ENCODE measurements around the gene CERS5.

Gene CERS5

GRCh38 chr12:50109319-50109718 lies 57.9 kb downstream of the CERS5 start:
- no peak for DNase-seq
- TF ChIP-seq GATA1 (IDR thresholded peaks at IDR 0.05; ENCODE audit: low read depth, low read length): no peak
- TF ChIP-seq POLR2A (IDR thresholded peaks at IDR 0.05; ENCODE audit: low read length): no peak

DNA sequence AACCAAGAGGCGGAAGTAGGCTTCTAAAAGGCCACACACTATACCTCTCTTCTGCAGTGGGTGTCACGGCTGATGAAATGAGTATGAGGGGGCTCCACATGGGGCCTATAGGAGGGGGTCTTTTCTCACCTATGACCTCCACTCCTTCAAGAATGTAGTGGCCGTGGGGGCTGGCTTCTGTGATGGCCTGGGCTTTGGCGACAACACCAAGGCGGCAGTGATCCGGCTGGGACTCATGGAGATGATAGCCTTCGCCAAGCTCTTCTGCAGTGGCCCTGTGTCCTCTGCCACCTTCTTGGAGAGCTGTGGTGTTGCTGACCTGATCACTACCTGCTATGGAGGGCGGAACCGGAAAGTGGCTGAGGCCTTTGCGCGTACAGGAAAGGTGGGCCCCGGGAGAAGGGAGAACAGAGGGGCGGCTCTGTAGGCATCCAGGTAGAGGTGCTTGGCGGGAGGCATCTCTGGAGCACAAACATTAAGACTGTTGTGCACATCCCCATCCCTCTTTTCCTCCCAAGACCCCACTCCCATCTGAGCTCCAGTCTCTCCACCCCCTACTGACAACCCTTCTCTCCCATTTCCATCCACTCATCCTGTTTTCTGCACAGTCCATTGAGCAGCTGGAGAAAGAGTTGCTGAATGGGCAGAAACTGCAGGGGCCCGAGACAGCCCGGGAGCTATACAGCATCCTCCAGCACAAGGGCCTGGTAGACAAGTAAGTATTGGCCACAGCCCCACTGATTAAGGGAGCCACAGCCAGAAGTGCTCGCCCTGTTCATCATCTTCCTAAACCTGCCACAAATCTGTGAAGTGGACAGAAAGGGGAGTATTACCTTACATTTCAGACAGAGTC lies 59.5 kb downstream of the CERS5 start:
- no peak for DNase-seq
- TF ChIP-seq POLR2A (IDR thresholded peaks at IDR 0.05; ENCODE audit: low read length) (no peak), GATA1 (IDR thresholded peaks at IDR 0.05; ENCODE audit: low read depth, low read length) (no peak)

DNA sequence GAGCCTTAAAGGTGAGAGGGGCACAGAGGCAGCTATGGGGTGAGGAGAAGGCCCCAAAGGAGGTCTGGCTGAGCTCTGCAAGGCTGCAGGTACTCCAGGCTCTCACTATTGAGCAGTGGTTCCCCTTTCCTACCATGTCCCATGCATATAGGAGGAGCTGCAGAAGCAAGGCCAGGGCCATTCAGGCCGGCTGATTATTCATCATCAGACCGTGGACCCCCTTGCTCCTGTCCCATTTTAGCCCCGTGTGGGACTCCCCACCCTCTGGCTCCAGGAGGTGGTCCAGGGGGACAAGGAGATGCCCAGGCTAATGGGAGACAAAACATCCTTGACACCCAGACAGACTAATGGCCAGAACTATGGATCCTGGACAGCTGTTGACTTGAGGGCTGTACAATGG lies 60.3 kb downstream of the CERS5 start:
- TF ChIP-seq GATA1 (IDR thresholded peaks at IDR 0.05; ENCODE audit: low read depth, low read length) (no peak), POLR2A (IDR thresholded peaks at IDR 0.05; ENCODE audit: low read length) (no peak)
- no peak for DNase-seq

DNA sequence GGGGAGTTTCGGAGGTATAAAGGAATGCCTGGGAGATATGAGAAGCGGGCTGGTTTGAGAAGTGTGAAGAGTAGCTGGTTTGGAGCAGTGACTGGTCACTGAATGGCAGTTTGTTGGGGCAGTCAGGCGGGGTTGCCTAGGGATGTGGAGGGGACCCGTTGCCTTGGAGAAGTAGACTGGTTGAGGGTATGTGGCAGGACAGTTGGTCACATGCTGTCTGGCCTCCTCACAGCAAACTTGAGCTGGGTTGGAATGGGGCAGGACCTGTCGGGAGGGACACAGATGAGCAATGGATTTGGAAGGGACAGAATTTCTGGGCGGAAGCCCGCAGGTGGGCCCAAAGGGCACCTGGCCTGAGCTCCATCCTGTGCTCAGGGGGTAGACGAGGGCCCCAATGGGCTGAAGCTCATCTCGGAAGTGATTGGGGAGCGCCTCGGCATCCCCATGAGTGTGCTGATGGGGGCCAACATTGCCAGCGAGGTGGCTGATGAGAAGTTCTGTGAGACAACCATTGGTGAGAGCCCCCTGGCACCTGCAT lies 61.2 kb downstream of the CERS5 start:
- TF ChIP-seq POLR2A (IDR thresholded peaks at IDR 0.05; ENCODE audit: low read length): no peak
- no peak for TF ChIP-seq GATA1 (IDR thresholded peaks at IDR 0.05; ENCODE audit: low read depth, low read length)
- DNase-seq: no peak

DNA sequence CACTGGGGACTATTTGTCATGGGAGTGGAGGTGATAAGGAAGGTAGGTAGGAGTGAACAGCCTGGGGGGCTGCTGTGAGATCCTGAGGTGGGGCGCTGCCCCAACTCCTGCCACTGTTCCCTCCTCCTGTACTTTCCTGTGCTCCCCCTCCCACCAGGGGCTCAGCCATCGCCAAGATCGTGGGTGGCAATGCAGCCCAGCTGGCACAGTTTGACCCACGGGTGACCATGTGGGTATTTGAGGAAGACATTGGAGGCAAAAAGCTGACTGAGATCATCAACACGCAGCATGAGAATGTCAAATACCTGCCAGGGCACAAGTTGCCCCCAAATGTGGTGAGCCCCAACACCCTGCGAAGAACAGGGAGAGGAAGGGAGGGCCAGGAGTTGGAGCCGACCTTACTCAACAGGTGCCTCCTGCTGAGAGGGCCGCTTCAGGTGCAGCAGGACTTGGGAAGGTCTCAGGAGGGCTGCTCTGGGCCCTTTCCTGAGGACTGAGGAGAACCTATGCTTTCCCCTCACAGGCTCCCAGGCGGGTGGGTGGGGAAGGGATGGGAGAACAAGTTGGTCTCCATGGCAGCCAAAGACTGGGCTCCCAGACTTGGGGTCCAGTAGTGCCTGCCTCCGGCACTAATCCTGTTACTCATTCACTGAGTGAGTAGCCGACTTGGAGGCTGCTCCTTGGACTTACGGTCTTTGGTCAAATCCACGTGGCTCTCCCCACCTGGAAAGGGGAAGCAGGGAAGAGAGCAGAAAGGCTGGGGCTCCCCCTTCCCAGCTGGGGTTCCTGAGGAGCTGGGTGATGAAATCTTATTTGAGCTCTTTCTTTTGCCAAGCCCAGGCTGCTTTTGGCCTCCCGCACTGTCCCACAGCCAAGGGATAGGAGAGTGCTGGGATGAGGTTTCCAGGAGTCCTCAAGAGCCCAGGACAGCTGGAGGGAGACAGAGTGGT lies 62.5 kb downstream of the CERS5 start:
- no peak for DNase-seq
- TF ChIP-seq POLR2A (IDR thresholded peaks at IDR 0.05; ENCODE audit: low read length): no peak
- no peak for TF ChIP-seq GATA1 (IDR thresholded peaks at IDR 0.05; ENCODE audit: low read depth, low read length)

DNA sequence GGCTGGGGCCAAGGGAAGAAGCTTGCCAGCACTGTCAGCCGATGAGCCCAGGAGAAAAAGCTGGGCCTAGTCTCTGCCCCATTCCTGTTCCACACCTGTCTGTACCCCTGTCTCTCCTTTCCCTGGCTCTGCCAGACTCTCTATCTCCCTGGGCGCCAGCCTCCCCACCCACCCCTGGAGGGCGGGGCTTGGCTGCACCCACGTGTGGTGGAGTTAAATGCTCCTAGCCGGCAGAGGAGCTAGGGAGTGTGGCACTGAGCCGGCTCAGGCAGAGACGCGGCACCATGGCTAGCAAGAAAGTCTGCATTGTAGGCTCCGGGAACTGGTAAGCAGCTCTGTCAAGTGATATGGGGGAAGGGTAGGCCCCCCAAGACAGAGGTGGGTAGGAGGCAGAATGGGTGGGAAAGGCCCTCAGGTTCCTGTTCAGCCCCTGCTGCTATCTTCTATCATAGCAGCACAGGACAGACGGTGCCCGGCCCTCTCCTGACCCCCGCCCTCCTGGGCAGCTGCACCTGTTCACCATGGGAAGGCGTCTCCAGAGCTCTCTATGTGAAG lies 63.3 kb downstream of the CERS5 start, which contains the start of gene GPD1:
Gene GPD1 (plus strand): TSS at position 242 of the 555 bp plus-strand sequence. CDS start 43 bp downstream, at position 285.
- TF ChIP-seq GATA1 (IDR thresholded peaks at IDR 0.05; ENCODE audit: low read depth, low read length): no peak
- no peak for TF ChIP-seq POLR2A (IDR thresholded peaks at IDR 0.05; ENCODE audit: low read length)
- DNase-seq: peak; percentile 62 to 74

DNA sequence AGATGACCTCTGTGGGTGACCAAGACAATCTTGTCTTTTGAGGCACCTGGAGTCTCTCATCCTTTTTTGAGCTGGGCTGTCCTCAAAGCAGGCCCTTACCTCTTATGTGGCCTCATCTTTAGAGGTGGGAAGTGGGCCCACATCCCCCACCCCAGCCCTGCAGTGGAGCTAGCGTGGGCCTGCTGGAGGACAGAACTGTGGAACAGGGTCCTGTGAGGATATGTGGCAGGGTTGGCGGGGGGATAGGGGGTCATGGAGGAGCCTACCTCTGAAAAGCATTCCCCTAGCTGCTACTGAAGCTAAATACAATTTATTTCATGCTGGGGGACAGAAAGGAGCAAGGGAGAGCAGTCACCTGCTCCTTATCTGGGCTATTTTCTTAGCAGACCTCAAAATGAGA lies 63.8 kb downstream of the CERS5 start:
- DNase-seq: no peak
- TF ChIP-seq GATA1 (IDR thresholded peaks at IDR 0.05; ENCODE audit: low read depth, low read length) (no peak), POLR2A (IDR thresholded peaks at IDR 0.05; ENCODE audit: low read length) (no peak)

- no peak for TF ChIP-seq POLR2A (IDR thresholded peaks at IDR 0.05; ENCODE audit: low read length)
- no peak for TF ChIP-seq GATA1 (IDR thresholded peaks at IDR 0.05; ENCODE audit: low read depth, low read length)
- peak in 1 of 2 experiments; percentile 10 for DNase-seq
Measured at GRCh38 chr12:50102646-50103309, 64.4 kb downstream of the CERS5 start.

DNA sequence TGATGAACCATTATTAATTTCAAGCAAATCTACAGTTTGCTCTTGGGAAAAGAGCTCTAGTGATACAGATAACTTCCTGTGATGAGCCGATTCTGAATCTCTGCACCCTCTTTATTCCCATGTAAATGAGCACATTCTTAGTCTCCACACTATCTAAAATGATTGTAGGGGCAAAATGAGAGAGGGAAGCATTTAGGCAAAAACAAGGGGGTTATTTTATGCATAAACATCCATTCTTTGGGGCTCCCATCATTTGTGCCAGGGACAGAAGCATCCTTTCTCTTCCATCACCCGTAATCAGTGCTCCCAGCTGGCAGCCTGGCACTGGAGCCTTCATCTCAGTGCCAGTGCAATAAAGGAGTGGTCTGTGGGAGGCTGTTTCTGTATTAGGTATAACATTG lies 65.0 kb downstream of the CERS5 start:
- no peak for DNase-seq
- TF ChIP-seq POLR2A (IDR thresholded peaks at IDR 0.05; ENCODE audit: low read length) (no peak), GATA1 (IDR thresholded peaks at IDR 0.05; ENCODE audit: low read depth, low read length) (no peak)

DNA sequence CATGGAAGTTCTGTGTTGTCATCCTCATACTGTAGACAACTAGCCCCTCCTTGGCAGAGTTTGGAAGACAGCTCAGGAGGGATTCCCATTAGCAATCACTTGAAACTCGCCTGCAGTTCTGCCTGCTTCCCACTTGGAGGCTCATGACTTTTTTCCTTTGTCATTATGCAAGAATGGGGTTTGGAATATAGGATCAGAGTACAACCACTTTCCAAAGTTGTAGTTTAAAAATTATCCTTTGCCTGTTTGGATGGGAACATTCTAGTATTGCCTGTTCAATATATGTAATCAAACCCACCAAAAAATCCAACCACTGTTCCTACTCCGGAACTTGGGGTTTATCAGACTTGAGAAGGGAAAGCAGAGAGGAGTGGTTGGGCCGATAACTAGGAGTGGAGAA lies 65.5 kb downstream of the CERS5 start:
- no peak for DNase-seq
- TF ChIP-seq POLR2A (IDR thresholded peaks at IDR 0.05; ENCODE audit: low read length): no peak
- TF ChIP-seq GATA1 (IDR thresholded peaks at IDR 0.05; ENCODE audit: low read depth, low read length): no peak

DNA sequence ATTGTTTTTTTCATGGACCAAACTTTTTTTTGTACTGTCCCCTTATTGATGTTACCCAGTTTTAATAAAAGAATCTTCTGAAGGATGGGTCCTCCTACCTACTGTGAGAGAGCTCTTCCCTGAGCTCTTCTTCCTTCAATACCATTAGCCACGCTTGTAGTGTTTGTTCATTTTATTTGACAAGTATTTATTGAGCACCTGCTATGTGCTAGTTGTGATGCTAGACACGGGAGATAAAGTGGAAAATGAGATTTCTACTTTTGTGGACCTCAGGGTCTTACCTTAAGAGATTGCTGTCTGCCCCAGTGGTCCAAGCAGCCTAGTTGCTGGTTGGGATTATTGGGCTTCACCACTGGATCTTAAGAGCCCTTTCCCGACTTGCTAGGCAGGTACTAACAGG lies 66.6 kb downstream of the CERS5 start:
- TF ChIP-seq GATA1 (IDR thresholded peaks at IDR 0.05; ENCODE audit: low read depth, low read length) (no peak), POLR2A (IDR thresholded peaks at IDR 0.05; ENCODE audit: low read length) (no peak)
- DNase-seq: no peak

DNA sequence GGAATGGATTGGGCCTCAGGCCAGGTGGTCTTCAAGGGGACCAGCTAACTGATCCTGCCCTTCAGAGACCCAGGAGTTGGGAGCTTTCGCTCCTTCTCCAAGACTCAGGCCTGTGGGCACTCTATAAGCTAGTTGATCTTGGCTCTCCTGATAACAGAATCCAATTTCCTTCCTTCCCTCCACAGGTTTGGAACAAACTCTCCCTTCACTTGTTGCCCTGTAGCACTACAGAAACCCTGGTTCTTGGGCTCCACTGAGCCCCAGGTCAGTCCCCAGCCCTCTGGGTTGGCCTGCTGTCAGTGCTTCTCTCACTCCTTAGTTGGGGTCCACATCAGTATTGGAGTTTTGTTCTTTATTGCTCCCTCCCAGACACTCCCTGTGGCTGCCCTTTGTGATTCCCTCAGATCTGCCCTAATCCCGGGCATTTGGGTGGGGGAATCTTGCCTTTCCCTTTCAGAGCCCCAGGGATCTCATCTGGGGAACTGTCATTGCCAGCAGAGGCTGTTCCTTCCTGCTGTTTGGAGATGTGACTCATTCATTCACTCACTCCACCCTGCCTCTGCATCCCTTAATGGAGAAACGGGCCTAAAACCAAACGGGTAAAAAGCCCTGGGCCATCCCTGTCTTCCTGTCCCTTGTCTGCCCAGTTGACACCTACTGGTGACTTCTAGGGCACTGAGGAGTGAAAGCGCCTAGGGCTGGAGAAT lies 67.7 kb downstream of the CERS5 start:
- TF ChIP-seq POLR2A (IDR thresholded peaks at IDR 0.05; ENCODE audit: low read length) (no peak), GATA1 (IDR thresholded peaks at IDR 0.05; ENCODE audit: low read depth, low read length) (no peak)
- no peak for DNase-seq

DNA sequence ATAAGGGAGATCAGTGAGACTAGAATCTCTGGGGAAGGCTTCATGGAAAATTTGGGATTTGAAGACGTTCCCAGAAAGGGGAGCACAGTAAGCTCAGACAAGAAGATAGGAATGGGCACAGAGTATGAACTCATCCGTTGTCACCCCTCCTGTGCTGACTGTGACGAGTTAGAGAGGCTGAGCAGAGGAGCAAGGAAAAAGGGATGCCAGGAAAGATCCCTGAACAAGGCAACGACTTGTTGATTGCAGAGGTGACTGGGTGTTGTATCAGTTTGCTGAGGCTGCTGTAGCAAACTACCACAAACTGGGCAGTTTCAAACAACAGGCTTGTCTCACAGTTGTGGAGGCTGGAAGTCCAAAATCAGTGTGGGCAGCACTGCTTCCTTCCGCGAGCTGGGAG lies 69.2 kb downstream of the CERS5 start:
- DNase-seq: no peak
- no peak for TF ChIP-seq GATA1 (IDR thresholded peaks at IDR 0.05; ENCODE audit: low read depth, low read length)
- no peak for TF ChIP-seq POLR2A (IDR thresholded peaks at IDR 0.05; ENCODE audit: low read length)
